AG08396 (cell line): ENCODE measurements around the gene CADPS.

Source experiments
- DNase-seq: peaks from one replicate; pipeline ENCODE4 v3.0.0; 2012; ENCODE audit warnings: low spot score, mixed read lengths

CADPS gene

GRCh38 chr3:62737449-62737848, 137.8 kb downstream of the CADPS start:
- no peak for DNase-seq

GRCh38 chr3:62735510-62735909, 139.7 kb downstream of the CADPS start:
- DNase-seq = no peak

- no peak for DNase-seq
These were observed 142.9 kb downstream of the CADPS start for GRCh38 chr3:62732183-62732904.

- no peak for DNase-seq
These were observed 147.2 kb downstream of the CADPS start for GRCh38 chr3:62727981-62728380.

GRCh38 chr3:62727536-62727935, 147.7 kb downstream of the CADPS start:
- no peak for DNase-seq

- no peak for DNase-seq
These were observed 150.7 kb downstream of the CADPS start for GRCh38 chr3:62724503-62724902.

GRCh38 chr3:62723914-62724217, 151.3 kb downstream of the CADPS start:
- DNase-seq = no peak

- no peak for DNase-seq
These were observed 151.9 kb downstream of the CADPS start for GRCh38 chr3:62723166-62723913.

GRCh38 chr3:62722344-62722743, 152.9 kb downstream of the CADPS start:
- no peak for DNase-seq

GRCh38 chr3:62718515-62719320, 156.5 kb downstream of the CADPS start:
- no peak for DNase-seq

GRCh38 chr3:62718011-62718410, 157.2 kb downstream of the CADPS start:
- no peak for DNase-seq

GRCh38 chr3:62712746-62713145, 162.5 kb downstream of the CADPS start:
- DNase-seq = no peak

GRCh38 chr3:62710751-62711150, 164.5 kb downstream of the CADPS start:
- DNase-seq = no peak

- no peak for DNase-seq
These were observed 166.4 kb downstream of the CADPS start for GRCh38 chr3:62708638-62709373.

- no peak for DNase-seq
These were observed 169.5 kb downstream of the CADPS start for GRCh38 chr3:62705721-62706120.

GRCh38 chr3:62703451-62704167, 171.6 kb downstream of the CADPS start:
- DNase-seq = no peak

- no peak for DNase-seq
These were observed 174.9 kb downstream of the CADPS start for GRCh38 chr3:62700357-62700756.

GRCh38 chr3:62699728-62700127, 175.5 kb downstream of the CADPS start:
- no peak for DNase-seq

GRCh38 chr3:62696011-62696410, 179.2 kb downstream of the CADPS start:
- DNase-seq = no peak

GRCh38 chr3:62688812-62689211, 186.4 kb downstream of the CADPS start:
- DNase-seq = no peak

- DNase-seq = no peak
These were observed 187.2 kb downstream of the CADPS start for GRCh38 chr3:62688050-62688449.
